Stimulated activated naive CD4-positive, alpha-beta T cell treated with Interleukin-2 at 50 U/mL for 16 hours (primary cell): ENCODE data around the gene PSMB9.
"Not testable (repeated sequence)": the region's sequence is repeated elsewhere in the genome, so short reads cannot be mapped to it uniquely, and the experiment has no call there.

ENCODE experiments used
- DNase-seq: peaks from one replicate; lab custom pipeline; 2025; lab: John Stamatoyannopoulos, UW

PSMB9 gene

GRCh38 chr6:32860674-32861073 is 6.7 kb downstream of the PSMB9 start:
- no peak for DNase-seq

GRCh38 chr6:32862725-32863124 is 8.7 kb downstream of the PSMB9 start:
- DNase-seq, result no peak

DNA sequence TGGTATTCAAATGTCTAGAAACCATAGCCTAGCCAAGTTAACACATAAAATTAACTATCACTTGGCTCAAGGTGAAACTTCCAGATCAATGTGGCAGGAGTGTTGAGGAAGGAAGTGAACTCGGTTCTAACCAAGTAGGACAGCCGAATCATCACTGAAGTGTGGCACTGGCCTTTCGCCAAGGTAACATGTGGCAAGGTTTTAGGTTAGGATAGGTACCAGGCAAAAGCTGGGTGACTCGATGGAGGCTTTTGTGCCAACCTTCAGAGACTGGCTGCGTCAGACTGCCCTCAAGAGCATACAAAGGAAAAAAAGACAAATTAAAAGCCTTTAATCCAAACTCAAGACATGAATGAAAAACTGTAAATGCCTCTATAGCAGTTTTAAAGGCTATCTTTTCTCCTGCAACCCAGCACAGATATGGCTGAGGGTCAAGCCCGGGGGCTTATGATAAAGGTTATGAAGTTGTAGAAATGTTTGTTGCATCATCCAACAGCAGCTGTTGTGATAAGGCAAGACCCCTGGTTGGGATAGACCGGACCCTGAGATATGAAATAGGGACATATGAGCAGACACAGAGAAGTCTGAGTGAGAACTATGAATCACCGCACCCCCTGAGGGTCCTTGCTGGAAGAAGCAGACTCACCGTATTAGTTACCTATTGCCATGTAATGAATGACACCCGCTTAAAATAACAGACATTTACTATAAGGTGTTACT is 11.9 kb downstream of the PSMB9 start:
- DNase-seq, result no peak

- no peak for DNase-seq
These were observed 13.1 kb downstream of the PSMB9 start for GRCh38 chr6:32867022-32867477.

GRCh38 chr6:32867554-32868256 is 13.7 kb downstream of the PSMB9 start:
- no peak for DNase-seq

GRCh38 chr6:32868257-32868788 is 14.3 kb downstream of the PSMB9 start:
- peak; percentile 81 for DNase-seq

GRCh38 chr6:32873947-32874346 is 20.0 kb downstream of the PSMB9 start:
- DNase-seq, result not testable (repeated sequence)

DNA sequence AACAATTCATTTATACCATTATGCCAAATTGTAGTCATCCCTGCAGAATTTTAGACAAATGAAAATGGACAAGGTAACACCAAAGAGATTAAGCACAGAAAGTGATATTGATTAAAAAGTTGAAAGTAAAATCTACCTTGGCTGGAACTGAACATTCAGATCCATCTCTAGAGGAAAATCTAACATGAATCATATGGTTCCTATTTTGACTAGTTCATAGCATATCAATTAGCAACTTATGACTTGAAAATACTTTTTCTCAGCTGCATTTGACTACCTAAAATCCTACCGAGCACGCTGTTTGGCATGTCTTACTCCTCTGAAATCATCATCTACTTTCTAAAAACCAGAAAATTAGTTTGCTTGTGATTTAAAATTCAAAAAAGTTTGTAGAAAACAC is 22.6 kb downstream of the PSMB9 start:
- DNase-seq, result no peak

DNA sequence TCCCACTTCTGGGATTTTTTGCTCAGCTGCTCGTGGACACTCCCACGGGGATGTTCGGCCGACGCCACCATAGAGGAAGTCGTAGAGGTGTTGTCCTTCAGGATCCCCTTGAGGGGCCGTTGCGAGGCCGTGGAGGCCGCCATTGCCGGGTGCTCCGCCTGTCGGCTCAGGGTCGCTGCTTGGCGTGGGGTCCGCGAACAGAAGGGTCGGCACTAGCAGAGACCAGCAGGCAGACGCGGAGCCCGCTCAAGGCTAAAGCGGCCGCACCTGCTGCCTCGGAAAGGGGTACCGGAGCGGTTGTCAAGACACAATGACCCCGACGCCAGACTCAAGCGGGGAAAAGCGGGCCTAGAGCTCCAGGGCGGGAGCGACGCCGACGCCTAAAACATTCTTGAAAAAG is 25.7 kb downstream of the PSMB9 start:
- DNase-seq, result no peak

- not testable (repeated sequence) for DNase-seq
These were observed 27.0 kb downstream of the PSMB9 start for GRCh38 chr6:32880962-32881361.

DNA sequence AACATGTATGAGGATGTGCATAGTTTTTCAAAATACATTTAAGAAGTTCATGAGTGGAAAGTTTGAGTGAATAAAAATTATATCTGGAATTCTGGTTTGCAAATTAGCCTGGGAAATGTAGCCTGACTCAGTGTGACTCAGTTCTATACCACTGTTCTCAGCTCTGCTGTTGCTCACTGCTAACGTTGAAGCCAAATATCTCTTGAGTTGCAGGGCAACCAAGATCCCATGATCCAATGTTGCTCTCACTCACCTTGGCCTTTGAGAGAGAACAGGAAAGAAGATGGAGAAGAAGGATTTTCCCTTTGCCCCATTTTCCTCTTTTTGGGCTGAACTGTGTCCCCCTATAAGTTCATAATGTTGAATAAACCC is 28.9 kb downstream of the PSMB9 start:
- no peak for DNase-seq

DNA sequence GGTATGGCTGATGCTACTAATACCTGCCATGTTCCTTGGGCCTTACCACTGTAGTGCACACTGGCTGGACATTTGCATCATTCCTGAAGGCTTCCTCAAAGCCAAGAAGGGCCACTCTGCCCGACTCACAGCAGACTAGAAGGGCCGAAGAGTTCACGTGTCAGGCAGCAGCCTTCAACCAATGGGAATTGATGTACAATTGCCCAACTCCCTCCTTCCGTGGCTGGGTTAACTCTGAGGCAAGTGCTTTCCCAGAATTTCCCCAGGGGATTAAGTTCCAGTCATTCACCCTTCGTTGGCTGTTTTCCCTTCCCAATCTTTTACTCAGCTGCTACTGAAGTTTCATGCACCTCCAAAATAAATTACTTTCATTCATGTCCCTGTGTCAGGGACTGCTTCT is 29.8 kb downstream of the PSMB9 start:
- no peak for DNase-seq

DNA sequence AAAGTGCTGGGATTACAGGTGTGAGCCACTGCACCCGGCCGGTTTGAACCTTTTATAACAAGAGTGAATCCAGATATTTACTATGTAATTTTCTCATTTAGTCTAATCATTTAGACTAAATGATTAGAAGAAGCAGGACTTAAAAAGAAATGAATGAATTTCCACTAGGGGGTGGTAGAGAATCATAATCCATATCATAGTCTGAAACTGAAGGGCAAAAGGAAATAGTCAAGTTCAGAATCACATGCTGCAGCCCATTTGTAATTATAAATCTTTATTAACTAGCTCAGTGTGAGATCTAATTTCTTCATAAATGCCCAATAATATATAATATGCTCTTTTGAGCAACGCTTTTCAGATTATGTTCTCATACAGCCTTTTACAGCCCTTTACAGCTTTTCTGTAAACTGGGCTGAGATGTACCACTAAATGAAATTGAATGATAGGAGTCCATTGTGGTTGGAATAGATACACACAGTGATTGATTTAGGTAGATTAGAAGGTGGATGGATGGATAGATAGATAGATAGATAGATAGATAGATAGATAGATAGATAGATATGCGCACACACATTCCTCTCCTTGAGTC is 31.8 kb downstream of the PSMB9 start:
- no peak for DNase-seq

GRCh38 chr6:32886681-32887383 is 32.8 kb downstream of the PSMB9 start:
- DNase-seq, result no peak

GRCh38 chr6:32887616-32888015 is 33.6 kb downstream of the PSMB9 start:
- DNase-seq, result no peak

- no peak for DNase-seq
These were observed 34.6 kb downstream of the PSMB9 start for GRCh38 chr6:32888576-32888975.

GRCh38 chr6:32889533-32889932 is 35.5 kb downstream of the PSMB9 start:
- no peak for DNase-seq

DNA sequence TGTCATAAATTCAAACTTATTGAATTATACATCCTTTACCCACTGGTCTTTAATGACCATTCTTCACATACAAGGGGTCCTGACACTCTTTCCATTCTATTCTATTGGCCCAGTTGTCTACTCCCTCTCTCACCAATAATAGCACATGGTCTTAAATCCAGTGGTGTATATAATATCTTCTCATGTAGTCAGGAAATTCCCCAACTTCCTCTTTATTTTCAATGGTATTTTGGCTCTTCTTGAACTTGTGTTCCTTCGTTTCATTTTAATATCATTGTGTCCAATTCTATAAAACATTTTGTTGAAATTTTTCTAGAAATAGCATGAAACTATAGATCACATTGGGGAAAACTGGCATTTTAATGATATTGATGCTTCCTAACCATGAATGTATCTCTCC is 36.8 kb downstream of the PSMB9 start:
- DNase-seq, result no peak

DNA sequence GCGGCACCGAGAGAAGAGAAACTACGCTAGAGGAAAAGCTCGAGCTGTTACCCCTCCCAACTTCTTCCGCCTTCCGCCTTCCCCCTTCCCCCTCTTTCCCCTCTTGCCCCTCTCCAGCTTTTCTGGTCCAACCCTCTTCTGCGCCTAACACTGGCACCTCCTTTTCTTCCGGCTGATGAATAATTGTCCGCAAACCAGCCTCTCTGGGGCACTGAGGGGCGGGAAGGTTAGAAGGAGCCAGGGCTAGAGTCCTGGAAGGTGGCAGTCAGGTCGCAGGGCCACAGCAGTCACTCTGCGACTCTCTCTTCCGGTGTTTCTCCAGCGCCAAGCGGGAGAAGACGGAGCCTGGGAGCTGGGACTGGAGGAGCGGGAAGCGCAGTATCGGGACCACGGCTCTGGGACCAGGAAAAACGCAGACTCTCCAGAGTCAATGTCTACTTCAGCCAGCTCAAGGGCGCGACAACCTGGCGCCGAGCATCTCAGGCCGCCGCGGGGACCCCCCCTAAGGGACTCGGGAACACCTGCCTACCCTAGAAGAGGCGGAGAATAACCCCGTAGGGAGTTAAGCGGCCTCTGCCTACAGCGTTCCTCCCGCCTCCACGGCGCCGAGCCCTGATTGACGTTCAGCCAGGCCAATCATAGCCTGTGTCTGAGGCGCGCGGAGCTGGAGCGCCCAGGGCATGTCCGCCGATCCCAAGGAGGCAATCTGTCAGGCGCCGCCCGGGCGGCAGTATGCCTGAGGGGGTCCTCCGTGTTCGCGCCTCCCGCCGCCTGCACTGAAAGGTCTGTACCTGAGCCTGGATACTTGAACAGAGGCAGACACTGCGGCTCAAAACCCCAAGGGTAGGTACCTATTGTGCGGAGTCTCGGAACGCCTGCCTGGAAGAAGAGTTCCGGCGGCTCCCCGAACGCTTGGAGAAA is 40.4 kb downstream of the PSMB9 start:
- DNase-seq, result peak; percentile 91

DNA sequence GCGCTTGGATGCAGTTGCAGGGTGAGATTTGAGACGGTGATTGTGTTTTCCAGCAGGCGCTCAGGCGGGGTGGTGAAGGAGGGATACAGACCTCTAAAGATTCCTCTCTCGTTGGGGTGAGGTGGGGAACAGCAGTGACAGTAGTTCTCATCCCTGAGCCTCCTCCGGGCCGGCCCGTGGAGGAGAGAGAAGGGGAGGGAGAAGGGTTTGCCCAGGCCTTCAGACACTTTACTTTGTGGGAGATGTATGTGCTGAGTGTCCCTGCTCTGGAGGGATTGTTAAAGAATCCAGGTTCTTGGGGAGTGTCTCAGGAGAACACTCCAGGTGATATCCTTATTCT is 41.0 kb downstream of the PSMB9 start:
- no peak for DNase-seq

GRCh38 chr6:32903952-32904351 is 50.0 kb downstream of the PSMB9 start:
- DNase-seq, result no peak
